Muscle layer of duodenum (tissue), 2 donors: Measurements from ENCODE around the gene EFCAB9.
"Not testable (repeated sequence)": the region's sequence is repeated elsewhere in the genome, so short reads cannot be mapped to it uniquely, and the experiment has no call there.

Source experiments
- H3K27ac ChIP-seq: one replicate; pipeline ENCODE4 v1.7.0; 2013; ENCODE audit warnings: mild to moderate bottlenecking, low read length
- H3K27me3 ChIP-seq: one replicate; pipeline ENCODE4 v1.7.0; 2013; ENCODE audit warnings: low read depth, mild to moderate bottlenecking, control low read depth, low read length
- H3K36me3 ChIP-seq, 2 donors: one replicate each; pipeline ENCODE4 v1.7.0; 2013; ENCODE audit warnings: low read length in 2 of 2, control low read depth in 1 of 2, mild to moderate bottlenecking in 1 of 2; ENCODE audit not compliant: insufficient read depth in 2 of 2, control insufficient read depth in 1 of 2
- H3K4me1 ChIP-seq, 2 donors: one replicate each; pipeline ENCODE4 v1.7.0; 2013; ENCODE audit warnings: low read length in 2 of 2, mild to moderate bottlenecking in 2 of 2, control low read depth in 1 of 2, moderate library complexity in 1 of 2; ENCODE audit not compliant: insufficient read depth in 2 of 2, control insufficient read depth in 1 of 2
- H3K4me3 ChIP-seq, 2 donors: one replicate each; pipeline ENCODE4 v1.7.0; 2013; ENCODE audit warnings: low read length in 2 of 2, low read depth in 1 of 2, mild to moderate bottlenecking in 1 of 2
- H3K9me3 ChIP-seq, 2 donors: one replicate each; pipeline ENCODE4 v1.7.0; 2013; ENCODE audit warnings: low read length in 2 of 2, control low read depth in 1 of 2, mild to moderate bottlenecking in 1 of 2; ENCODE audit not compliant: control insufficient read depth in 1 of 2
- donor health status: healthy.

The EFCAB9 gene

DNA sequence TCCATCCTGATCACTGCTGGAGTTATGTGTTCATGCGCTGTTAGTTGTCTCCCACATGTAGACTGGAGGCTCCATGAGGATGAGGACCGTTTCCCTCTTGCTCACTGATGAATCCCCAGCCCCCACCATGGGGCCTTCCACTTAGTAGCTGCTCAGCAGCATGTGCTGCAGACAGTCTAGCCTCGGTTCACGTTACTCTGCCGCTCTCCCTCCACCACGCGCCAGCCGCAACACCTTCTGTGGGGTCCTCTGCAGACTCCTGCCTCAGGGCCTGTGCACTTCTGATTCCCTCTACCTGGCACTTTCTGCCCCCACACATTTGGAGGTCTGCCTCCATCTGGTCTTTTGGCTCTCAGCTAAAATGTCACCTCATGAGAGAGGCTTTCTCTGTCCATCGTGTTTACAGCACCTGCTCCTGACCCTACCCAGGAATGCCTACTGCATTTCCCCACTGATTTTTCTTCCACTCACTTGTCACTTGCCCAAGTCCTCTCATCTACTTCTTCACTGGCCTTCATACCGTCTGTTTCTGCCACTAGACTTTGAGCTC lies 42.2 kb upstream of the EFCAB9 start:
- H3K9me3 ChIP-seq: no peaks in the 10 kb centered on the region
- H3K27me3 ChIP-seq: no peaks in the 10 kb centered on the region
- peaks cover 0 to 4% of the 10 kb centered on the region in 2 donors for H3K4me1 ChIP-seq
- no peak overlapping the region for H3K4me3 ChIP-seq
- peaks cover 8 to 16% of the 10 kb centered on the region in 2 donors for H3K36me3 ChIP-seq
- H3K27ac ChIP-seq: no peak overlapping the region

DNA sequence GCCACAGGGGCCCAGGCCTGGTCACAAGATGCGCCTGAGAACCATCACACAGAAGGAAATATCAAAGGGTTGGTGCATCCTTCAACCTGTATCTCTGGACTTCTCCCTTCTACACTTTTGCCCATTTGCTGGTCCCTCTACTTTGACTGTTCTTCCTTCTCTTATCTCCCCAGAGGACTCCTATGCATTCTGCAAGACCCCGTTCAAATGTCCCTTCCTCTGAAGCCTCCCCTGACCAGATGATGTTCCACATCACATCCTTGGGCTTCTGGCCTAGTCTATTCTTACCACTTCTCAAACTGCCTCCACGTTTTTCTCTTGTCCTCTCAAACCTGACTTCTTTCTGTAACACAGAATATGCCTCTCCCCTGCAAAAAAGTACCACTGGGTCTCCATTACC lies 40.3 kb upstream of the EFCAB9 start:
- no peak overlapping the region for H3K27ac ChIP-seq
- no peaks in the 10 kb centered on the region for H3K9me3 ChIP-seq
- no peaks in the 10 kb centered on the region for H3K27me3 ChIP-seq
- peaks cover 8 to 16% of the 10 kb centered on the region in 2 donors for H3K36me3 ChIP-seq
- H3K4me3 ChIP-seq: no peak overlapping the region
- H3K4me1 ChIP-seq: peaks cover 0 to 4% of the 10 kb centered on the region in 2 donors

DNA sequence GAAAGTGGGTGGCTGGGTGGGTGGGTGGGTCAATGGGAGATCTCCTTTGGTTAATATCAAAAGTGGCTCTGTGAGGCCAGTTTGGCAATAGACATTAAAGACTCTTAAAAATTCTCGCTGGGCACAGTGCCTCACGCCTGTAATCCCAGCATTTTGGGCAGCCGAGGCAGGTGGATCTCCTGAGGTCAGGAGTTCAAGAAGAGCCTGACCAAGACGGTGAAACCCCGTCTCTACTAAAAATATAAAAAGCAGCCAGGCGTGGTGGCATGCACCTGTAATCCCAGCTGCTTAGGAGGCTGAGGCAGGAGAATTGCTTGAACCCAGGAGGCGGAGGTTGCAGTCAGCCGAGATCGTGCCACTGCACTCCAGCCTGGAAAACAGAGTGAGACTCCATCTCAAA lies 38.9 kb upstream of the EFCAB9 start:
- H3K36me3 ChIP-seq: peaks cover 8 to 16% of the 10 kb centered on the region in 2 donors
- H3K4me1 ChIP-seq, H3K27ac ChIP-seq, H3K4me3 ChIP-seq, H3K9me3 ChIP-seq, H3K27me3 ChIP-seq: not testable (repeated sequence)

DNA sequence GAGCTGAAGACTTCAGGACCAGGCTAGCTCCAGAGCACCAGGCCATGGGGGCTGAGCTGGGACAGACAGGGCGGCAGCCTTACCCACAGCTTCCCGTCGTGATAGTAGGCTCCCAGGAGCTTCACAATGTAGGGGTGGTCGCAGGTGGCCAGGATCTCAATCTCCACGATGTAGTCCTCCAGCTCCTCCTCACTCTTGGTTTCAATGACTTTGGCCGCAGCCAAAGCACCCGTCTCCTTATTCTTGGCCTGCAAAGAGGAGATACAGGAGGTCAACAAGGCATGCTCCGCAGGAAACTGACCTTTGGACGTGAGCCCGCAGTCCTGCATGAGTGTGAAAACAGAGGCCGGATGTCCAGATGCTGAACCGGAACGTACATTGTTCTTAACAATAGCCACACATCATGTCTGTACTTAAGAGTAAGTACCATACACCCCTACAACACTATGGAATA lies 37.4 kb upstream of the EFCAB9 start:
- H3K4me1 ChIP-seq: peaks cover 0 to 3% of the 10 kb centered on the region in 2 donors

DNA sequence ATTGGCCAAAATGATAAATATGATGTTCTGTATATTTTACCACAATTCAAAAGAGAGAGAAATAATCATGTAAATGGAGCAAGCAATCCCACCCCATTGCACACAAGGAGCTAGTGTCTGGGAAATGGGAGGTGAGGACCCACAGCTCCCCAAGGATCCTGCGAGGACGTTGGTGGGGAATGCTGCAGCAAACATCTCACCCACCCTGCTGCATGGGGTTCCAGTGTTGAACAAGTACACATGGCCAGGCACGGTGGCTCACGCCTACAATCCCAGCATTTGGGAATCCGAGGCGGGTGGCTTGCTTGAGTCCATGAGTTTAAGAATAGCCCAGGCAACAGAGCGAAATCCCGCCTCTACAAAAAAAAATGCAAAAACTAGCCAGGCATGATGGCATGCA lies 35.0 kb upstream of the EFCAB9 start:
- Histone ChIP-seq H3K36me3 (peaks cover 8 to 12% of the 10 kb centered on the region in 2 donors), H3K27ac (no peak overlapping the region), H3K4me3 (no peak overlapping the region), H3K9me3 (no peaks in the 10 kb centered on the region), H3K4me1 (peaks cover 0 to 3% of the 10 kb centered on the region in 2 donors), H3K27me3 (no peaks in the 10 kb centered on the region)

More for the DNA sequence above, 37.4 kb upstream of the EFCAB9 start:
- Histone ChIP-seq H3K9me3 (no peaks in the 10 kb centered on the region), H3K4me3 (no peak overlapping the region), H3K27me3 (no peaks in the 10 kb centered on the region), H3K36me3 (peaks cover 8 to 16% of the 10 kb centered on the region in 2 donors), H3K27ac (no peak overlapping the region)

DNA sequence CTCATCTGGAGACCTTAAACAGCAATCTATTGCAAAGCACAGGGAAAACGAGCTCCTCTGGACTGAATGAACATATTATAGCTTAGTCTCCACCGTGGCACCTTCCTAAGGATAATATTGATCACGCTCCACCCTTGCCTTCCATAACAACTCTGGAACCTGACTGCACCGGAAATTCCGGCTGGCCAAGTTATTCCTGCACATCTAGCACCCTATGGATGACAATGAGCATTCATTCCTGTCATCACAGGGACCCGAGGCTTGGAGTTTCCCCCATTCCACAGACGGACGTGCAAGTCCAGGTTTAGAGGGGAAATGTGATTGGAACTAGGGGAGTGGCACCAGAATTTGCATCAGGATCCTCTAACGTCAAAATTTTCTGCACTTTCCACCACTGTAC lies 33.5 kb upstream of the EFCAB9 start:
- Histone ChIP-seq H3K9me3 (no peaks in the 10 kb centered on the region), H3K27ac (no peak overlapping the region), H3K4me1 (peaks cover 0 to 3% of the 10 kb centered on the region in 2 donors), H3K36me3 (peaks cover 5 to 8% of the 10 kb centered on the region in 2 donors), H3K27me3 (no peaks in the 10 kb centered on the region), H3K4me3 (no peak overlapping the region)

DNA sequence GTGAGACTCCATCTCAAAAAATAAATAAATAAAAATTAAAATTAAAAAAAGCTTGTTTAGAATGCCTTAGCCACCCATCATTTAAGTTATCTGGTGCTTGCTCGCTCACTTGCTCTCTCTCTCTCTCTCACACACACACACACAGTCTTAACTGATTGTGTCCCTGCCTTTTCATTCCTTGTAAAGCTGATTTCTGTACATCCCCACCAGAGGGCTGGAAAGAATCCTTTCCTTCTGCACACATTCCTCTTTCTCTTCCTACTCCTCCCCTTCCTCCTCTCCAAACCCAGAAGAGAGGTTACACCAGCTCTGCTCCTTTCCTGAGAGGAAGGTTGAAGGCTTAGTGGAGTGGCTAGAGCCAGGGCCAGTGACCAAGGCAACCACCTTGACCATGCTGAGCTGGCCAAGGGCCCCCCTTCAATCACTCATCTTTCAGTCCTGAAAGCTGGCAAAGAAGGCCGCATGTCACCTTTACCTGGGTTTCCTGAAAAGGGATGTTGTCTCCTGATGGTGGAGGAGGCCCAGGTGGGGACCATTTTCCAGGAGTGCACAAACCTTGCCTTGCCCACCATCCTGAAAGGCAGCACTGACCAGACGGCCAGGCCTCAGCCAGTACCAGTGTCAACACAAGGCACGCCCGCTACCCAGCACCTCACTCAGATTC lies 31.5 kb upstream of the EFCAB9 start:
- Histone ChIP-seq H3K27ac (no peak overlapping the region), H3K4me3 (no peak overlapping the region), H3K9me3 (no peaks in the 10 kb centered on the region), H3K27me3 (no peaks in the 10 kb centered on the region), H3K36me3 (no peaks in the 10 kb centered on the region), H3K4me1 (peaks cover 0 to 3% of the 10 kb centered on the region in 2 donors)

DNA sequence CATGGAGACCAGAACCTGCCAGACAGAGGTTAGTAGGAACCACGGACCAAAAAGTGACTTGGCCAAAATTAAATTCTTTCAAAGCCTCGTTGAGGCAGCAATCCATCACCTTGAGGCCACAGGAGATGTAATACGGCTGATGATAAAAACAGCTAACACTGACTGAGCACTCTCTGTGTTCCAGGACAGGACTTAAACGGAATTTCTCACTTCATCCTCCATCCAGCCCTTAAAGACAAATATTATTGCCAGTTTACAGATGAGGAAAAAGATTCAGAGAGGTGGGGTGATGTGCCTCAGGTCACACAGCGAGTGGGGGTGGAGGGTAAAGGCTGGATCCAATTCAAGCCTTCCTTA lies 31.0 kb upstream of the EFCAB9 start:
- Histone ChIP-seq H3K27me3 (no peaks in the 10 kb centered on the region), H3K4me1 (peaks cover 0 to 3% of the 10 kb centered on the region in 2 donors), H3K27ac (no peak overlapping the region)

DNA sequence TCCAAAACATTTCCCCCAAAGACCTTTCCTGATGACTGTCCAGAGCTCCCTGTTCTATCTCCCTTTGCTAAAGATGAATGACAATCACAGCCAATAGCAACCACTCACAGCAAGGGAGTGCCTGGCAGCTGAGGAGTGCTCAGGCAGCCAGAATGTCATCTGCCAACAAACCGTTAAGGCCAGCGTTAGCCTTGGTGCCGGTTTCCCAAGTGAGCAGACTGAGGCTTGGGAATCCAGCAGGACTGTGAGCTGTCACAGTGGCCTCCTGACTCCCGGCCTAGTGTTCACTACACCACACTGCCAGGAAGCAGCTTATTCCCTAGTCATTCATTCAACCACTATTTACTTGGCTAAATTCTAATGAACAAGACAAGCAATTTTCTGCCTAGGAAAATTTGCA lies 30.6 kb upstream of the EFCAB9 start:
- no peaks in the 10 kb centered on the region for H3K36me3 ChIP-seq
- H3K27me3 ChIP-seq: no peaks in the 10 kb centered on the region
- H3K9me3 ChIP-seq: no peaks in the 10 kb centered on the region
- no peak overlapping the region for H3K27ac ChIP-seq
- no peak overlapping the region for H3K4me3 ChIP-seq
- H3K4me1 ChIP-seq: peaks cover 0 to 5% of the 10 kb centered on the region in 2 donors

More for the DNA sequence above, 31.0 kb upstream of the EFCAB9 start:
- Histone ChIP-seq H3K9me3 (no peaks in the 10 kb centered on the region), H3K36me3 (no peaks in the 10 kb centered on the region), H3K4me3 (no peak overlapping the region)

DNA sequence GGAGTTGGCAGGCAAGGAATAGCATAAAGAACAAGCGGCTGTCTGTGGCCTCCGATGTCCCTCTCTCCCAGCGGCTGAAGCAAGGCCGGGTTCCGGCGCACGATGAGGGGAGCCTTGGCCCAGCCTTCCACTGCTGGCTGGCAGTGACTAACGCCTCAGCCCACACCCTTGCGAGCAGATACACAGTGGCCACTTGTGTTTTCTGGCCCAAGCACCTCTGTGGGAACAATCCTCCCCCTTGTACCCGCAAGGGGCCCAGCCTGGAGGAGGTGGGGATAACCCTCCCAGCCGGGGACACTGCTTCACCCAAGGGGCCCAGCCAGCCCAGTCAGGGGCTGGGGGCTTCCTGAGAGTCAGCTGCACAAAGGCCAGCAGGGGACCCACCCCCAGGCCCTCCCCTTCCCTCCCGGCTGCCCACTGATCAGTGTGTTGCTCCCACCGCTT lies 29.2 kb upstream of the EFCAB9 start:
- no peaks in the 10 kb centered on the region for H3K9me3 ChIP-seq
- no peaks in the 10 kb centered on the region for H3K36me3 ChIP-seq
- H3K27me3 ChIP-seq: no peaks in the 10 kb centered on the region
- H3K4me3 ChIP-seq: no peak overlapping the region
- H3K27ac ChIP-seq: no peak overlapping the region
- peaks cover 0 to 7% of the 10 kb centered on the region in 2 donors for H3K4me1 ChIP-seq

DNA sequence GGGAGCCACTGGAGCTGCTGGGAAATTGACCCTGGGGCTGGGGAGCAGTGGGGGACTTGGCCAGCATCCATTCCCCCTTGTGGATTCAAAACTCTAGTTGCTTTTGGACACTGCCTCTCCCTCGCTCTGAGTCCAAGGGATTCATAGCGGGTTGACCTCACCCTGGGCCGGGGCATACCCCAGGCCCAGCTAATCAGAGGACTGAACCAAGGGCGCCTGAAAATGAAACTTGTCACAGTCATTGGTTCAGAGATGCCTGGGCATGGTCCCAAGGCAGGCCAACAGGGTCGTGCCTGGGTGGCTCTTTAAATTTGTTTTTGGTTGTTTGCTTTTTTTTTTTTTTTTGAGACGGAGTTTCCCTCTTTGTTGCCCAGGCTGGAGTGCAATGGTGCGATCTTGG lies 28.5 kb upstream of the EFCAB9 start:
- Histone ChIP-seq H3K27ac (no peak overlapping the region), H3K9me3 (no peaks in the 10 kb centered on the region), H3K4me3 (no peak overlapping the region), H3K4me1 (peaks cover 0 to 7% of the 10 kb centered on the region in 2 donors), H3K36me3 (no peaks in the 10 kb centered on the region), H3K27me3 (no peaks in the 10 kb centered on the region)
